Loucy (cell line): ENCODE data around the gene CD74.
"Not testable (repeated sequence)": the region's sequence is repeated elsewhere in the genome, so short reads cannot be mapped to it uniquely, and the experiment has no call there.

Experiments used
- H2AFZ ChIP-seq: fragments of 200-600 bp; sonication (generic); 2 replicates; pipeline ENCODE4 v1.6.0; 2016; ENCODE audit warnings: antibody characterized with exemption, mild to moderate bottlenecking, low read length, moderate library complexity
- H3F3A ChIP-seq: fragments of 200-600 bp; 2 replicates; pipeline ENCODE4 v1.6.0; 2016; ENCODE audit warnings: antibody characterized with exemption, low read depth, mild to moderate bottlenecking
- H3K27me3 ChIP-seq: fragments of 200-600 bp; sonication (generic); 2 replicates; pipeline ENCODE4 v1.6.1; 2014; ENCODE audit warnings: low read length, mild to moderate bottlenecking; ENCODE audit not compliant: insufficient read depth, poor library complexity, severe bottlenecking
- H3K36me3 ChIP-seq: fragments of 200-600 bp; sonication (generic); 2 replicates; pipeline ENCODE4 v1.6.1; 2016; ENCODE audit warnings: low read length; ENCODE audit not compliant: insufficient read depth
- H3K4me1 ChIP-seq: fragments of 200-600 bp; sonication (generic); 2 replicates; pipeline ENCODE4 v1.5.1; 2014; ENCODE audit warnings: low read length, mild to moderate bottlenecking; ENCODE audit not compliant: insufficient read depth, poor library complexity, severe bottlenecking
- H3K4me2 ChIP-seq: fragments of 200-600 bp; sonication (generic); 2 replicates; pipeline ENCODE4 v1.6.0; 2014; ENCODE audit warnings: antibody characterized with exemption, low read length, low read depth, mild to moderate bottlenecking; ENCODE audit not compliant: poor library complexity, severe bottlenecking
- H3K4me3 ChIP-seq: fragments of 200-600 bp; sonication (generic); 2 replicates; pipeline ENCODE4 v1.5.1; 2014; ENCODE audit warnings: low read length, mild to moderate bottlenecking, mixed read lengths; ENCODE audit not compliant: poor library complexity, severe bottlenecking
- H3K79me2 ChIP-seq: fragments of 200-600 bp; sonication (generic); 2 replicates; pipeline ENCODE4 v1.6.1; 2014; ENCODE audit warnings: low read length; ENCODE audit not compliant: insufficient read depth
- H3K9ac ChIP-seq: fragments of 200-600 bp; sonication (generic); 2 replicates; pipeline ENCODE4 v1.6.0; 2014; ENCODE audit warnings: mild to moderate bottlenecking, low read depth, low read length, moderate library complexity; ENCODE audit not compliant: poor library complexity, severe bottlenecking
- H3K9me2 ChIP-seq: fragments of 200-600 bp; sonication (generic); replicated peaks from 2 replicates; pipeline ENCODE4 v1.6.1; 2016; ENCODE audit warnings: low read depth, low read length, mixed read lengths
- H3K9me3 ChIP-seq: fragments of 200-600 bp; sonication (generic); 2 replicates; pipeline ENCODE4 v1.6.1; 2014; ENCODE audit warnings: mild to moderate bottlenecking, antibody characterized with exemption, low read length, low read depth; ENCODE audit not compliant: insufficient read depth
- H4K20me1 ChIP-seq: fragments of 200-600 bp; sonication (generic); 2 replicates; pipeline ENCODE4 v1.6.0; 2014; ENCODE audit warnings: antibody characterized with exemption, low read length, mild to moderate bottlenecking; ENCODE audit not compliant: insufficient read depth, poor library complexity, severe bottlenecking
- EZH2phosphoT487 ChIP-seq: fragments of 200-600 bp; IDR thresholded peaks from 2 replicates; pipeline ENCODE4 v1.6.1; 2018; ENCODE audit warnings: antibody characterized with exemption, mild to moderate bottlenecking, moderate library complexity, borderline replicate concordance
- TF ChIP-seq, protein P1 (sequence below): fragments of 200-600 bp; sonication (generic); conservative IDR thresholded peaks from 2 replicates; pipeline ENCODE4 v1.5.1; 2014; ENCODE audit warnings: mild to moderate bottlenecking, antibody characterized with exemption, low read length

The CD74 gene

DNA sequence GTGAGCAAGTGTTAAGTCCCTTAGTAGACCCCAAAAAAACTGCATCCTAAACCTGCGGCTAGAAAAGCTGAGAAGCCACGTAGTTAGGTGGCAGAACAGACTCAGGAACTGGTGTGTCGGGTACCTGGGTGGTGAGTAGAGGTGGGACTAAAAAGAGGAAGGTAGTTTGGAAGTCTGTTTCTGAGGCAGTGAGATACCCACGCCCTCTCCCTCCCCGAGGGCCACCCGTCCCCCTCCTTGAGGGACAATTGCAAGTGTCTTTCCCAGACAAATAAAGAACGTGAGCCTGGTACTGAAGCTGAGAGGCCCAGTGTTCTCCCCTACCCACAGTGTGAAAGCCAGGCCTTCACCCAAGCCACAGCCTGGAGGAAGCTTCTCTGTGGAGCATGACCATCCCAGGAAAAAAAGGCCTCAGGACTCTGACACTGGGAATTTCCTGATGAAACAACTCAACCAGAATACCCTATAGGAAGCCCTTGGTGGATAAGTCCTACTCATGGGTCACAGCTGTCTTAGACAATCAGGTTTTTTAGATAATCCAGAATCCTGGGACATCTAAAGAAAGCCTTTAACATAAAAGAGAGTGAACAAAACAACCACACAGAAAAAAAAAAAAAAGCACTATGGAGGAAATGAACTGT lies 7.0 kb upstream of the CD74 start:
- no peaks in the 10 kb centered on the region for H3K4me1 ChIP-seq
- no peaks in the 10 kb centered on the region for H3F3A ChIP-seq
- no peak overlapping the region for H3K4me3 ChIP-seq
- no peaks in the 10 kb centered on the region for H4K20me1 ChIP-seq
- H3K9me2 ChIP-seq: no peaks in the 10 kb centered on the region
- no peaks in the 10 kb centered on the region for H3K36me3 ChIP-seq
- H3K9me3 ChIP-seq: no peaks in the 10 kb centered on the region
- H2AFZ ChIP-seq: no peak overlapping the region
- H3K4me2 ChIP-seq: no peak overlapping the region
- no peak overlapping the region for H3K9ac ChIP-seq
- no peaks in the 10 kb centered on the region for H3K27me3 ChIP-seq
- TF ChIP-seq EZH2phosphoT487: no peak
- TF ChIP-seq, protein P1, sequence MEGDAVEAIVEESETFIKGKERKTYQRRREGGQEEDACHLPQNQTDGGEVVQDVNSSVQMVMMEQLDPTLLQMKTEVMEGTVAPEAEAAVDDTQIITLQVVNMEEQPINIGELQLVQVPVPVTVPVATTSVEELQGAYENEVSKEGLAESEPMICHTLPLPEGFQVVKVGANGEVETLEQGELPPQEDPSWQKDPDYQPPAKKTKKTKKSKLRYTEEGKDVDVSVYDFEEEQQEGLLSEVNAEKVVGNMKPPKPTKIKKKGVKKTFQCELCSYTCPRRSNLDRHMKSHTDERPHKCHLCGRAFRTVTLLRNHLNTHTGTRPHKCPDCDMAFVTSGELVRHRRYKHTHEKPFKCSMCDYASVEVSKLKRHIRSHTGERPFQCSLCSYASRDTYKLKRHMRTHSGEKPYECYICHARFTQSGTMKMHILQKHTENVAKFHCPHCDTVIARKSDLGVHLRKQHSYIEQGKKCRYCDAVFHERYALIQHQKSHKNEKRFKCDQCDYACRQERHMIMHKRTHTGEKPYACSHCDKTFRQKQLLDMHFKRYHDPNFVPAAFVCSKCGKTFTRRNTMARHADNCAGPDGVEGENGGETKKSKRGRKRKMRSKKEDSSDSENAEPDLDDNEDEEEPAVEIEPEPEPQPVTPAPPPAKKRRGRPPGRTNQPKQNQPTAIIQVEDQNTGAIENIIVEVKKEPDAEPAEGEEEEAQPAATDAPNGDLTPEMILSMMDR: no peak
- H3K79me2 ChIP-seq: no peaks in the 10 kb centered on the region

GRCh38 chr5:150413902-150414790 lies 1.4 kb upstream of the CD74 start:
- H3K4me2 ChIP-seq, H3K4me1 ChIP-seq, H4K20me1 ChIP-seq, H3K27me3 ChIP-seq, H3K4me3 ChIP-seq, H3F3A ChIP-seq, H2AFZ ChIP-seq, H3K36me3 ChIP-seq, H3K79me2 ChIP-seq, H3K9me2 ChIP-seq, H3K9ac ChIP-seq, H3K9me3 ChIP-seq: not testable (repeated sequence)

- Histone ChIP-seq H2AFZ (no peak overlapping the region), H3K4me1 (peaks cover 5% of the 10 kb centered on the region), H3K9me3 (no peaks in the 10 kb centered on the region), H3K79me2 (no peaks in the 10 kb centered on the region), H3F3A (no peaks in the 10 kb centered on the region), H3K4me2 (no peak overlapping the region), H3K9ac (no peak overlapping the region), H4K20me1 (no peaks in the 10 kb centered on the region), H3K36me3 (no peaks in the 10 kb centered on the region), H3K9me2 (no peaks in the 10 kb centered on the region), H3K4me3 (no peak overlapping the region), H3K27me3 (no peaks in the 10 kb centered on the region)
- TF ChIP-seq, protein P1: no peak
- no peak for TF ChIP-seq EZH2phosphoT487
Observed at GRCh38 chr5:150413176-150413901, 629 bp upstream of the CD74 start.
